GM19328 (cell line): Measurements from ENCODE around the gene SIRT2.
A peak's percentile ranks its signal among the peaks of the same experiment; 100 is the strongest.
"Not testable (repeated sequence)": the region's sequence is repeated elsewhere in the genome, so short reads cannot be mapped to it uniquely, and the experiment has no call there.

Source experiments
- ATAC-seq: cut with Tn5 transposase; IDR thresholded peaks from one replicate; pipeline ENCODE4 v1.9.1; 2021; ENCODE audit warnings: mild to moderate bottlenecking, moderate library complexity; ENCODE audit not compliant: unreplicated experiment

SIRT2 gene

GRCh38 chr19:38833092-38833425 lies 66.4 kb downstream of the SIRT2 start:
- no peak for ATAC-seq

DNA sequence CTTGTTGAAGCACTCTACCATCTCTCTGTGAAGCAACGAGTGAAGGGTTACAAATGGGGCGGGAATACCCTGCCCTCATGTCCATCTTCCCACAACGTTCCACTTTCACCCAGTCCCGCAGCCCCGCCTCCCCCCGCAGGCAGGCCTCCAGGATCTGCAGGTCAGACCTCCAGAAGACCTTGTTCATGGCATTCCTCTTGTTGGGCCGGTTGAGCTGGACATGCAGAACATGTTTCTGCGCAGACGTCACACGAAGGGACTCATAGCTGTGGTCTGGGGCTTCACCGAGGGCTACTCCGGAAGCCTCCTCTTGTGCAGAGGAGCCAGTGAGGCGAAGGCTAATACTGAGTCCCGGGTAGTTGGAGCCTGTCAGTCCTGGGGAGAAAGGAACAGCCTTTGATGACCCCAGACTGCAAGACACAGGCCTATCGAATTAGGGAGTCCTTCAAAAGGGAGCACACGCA lies 68.2 kb downstream of the SIRT2 start:
- ATAC-seq = peak; percentile 32

DNA sequence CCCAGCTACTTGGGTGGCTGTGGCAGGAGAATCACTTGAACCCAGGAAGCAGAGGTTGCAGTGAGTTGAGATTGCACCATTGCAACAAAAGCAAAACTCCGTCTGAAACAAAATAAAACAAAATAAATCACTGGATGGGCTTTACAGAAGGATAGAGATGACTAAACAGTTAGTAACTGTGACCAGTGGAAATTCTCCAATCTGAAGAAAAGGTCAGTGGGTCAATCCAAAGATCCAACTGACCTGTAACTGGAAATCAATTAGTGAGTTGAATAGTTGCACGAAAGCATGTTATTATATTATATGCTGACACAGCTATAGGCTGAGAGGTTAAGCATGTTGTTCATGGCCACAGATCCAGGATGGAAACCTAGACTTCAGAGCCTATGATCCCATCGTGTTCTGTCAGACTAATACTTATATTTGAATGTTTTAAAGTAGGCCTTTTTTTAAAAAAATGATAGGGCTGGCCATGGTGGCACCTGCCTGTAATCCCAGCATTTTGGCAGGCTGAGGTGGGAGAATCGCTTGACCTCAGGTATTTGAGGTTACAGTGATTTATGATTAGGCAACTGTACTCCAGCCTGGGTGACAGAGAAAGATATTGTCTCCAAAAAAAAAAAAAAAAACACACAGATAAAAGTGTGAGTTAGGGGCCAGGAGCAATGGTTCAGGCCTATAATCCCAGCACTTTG lies 69.2 kb downstream of the SIRT2 start:
- ATAC-seq = no peak

- not testable (repeated sequence) for ATAC-seq
These were observed 70.2 kb downstream of the SIRT2 start for GRCh38 chr19:38829203-38829602.
